Thymus (tissue), 11 donors: ENCODE measurements around the gene GABBR1. TPM values are rescaled to one million over a fixed set of nuclear protein-coding genes. Genes with fewer than 3 reads are reported as not detected.

Experiments used
- DNase-seq, 9 donors: peaks; one replicate each; pipeline ENCODE4 v3.0.0-alpha.2; 2013; ENCODE audit warnings: low spot score in 9 of 9, low read depth in 6 of 9, missing footprints in 1 of 9
- H3K27ac ChIP-seq, 2 donors: one replicate each; pipeline ENCODE4 v1.5.1; 2013; ENCODE audit warnings: control low read depth in 1 of 2, low read depth in 1 of 2, low read length in 1 of 2, mild to moderate bottlenecking in 1 of 2, moderate library complexity in 1 of 2
- H3K27me3 ChIP-seq, 2 donors: one replicate each; pipeline ENCODE4 v1.5.1; 2013; ENCODE audit warnings: low read length in 1 of 2; ENCODE audit not compliant: control insufficient read depth in 2 of 2, insufficient read depth in 1 of 2
- H3K36me3 ChIP-seq, 2 donors: one replicate each; pipeline ENCODE4 v1.5.1; 2013; ENCODE audit warnings: low read length in 1 of 2, mild to moderate bottlenecking in 1 of 2, moderate library complexity in 1 of 2; ENCODE audit not compliant: control insufficient read depth in 2 of 2, insufficient read depth in 2 of 2
- H3K4me1 ChIP-seq, 2 donors: one replicate each; pipeline ENCODE4 v1.5.1; 2013; ENCODE audit warnings: low read length in 2 of 2; ENCODE audit not compliant: control insufficient read depth in 2 of 2, insufficient read depth in 2 of 2
- H3K4me3 ChIP-seq, 2 donors: one replicate each; pipeline ENCODE4 v1.5.1; 2013; ENCODE audit warnings: low read length in 2 of 2, control low read depth in 1 of 2, mild to moderate bottlenecking in 1 of 2
- H3K9me3 ChIP-seq, 2 donors: one replicate each; pipeline ENCODE4 v1.5.1; 2013; ENCODE audit warnings: low read length in 1 of 2, mild to moderate bottlenecking in 1 of 2; ENCODE audit not compliant: control insufficient read depth in 2 of 2, insufficient read depth in 1 of 2
- WGBS: extraction: QIAGEN DNeasy Blood & Tissue Kit; methylation state at CpG from one replicate; pipeline ENCODE4 v1.1.7; 2013; 5-methylcytosine and 5-hydroxymethylcytosine counted together
- polyA plus RNA-seq: library from polyadenylated mRNA; stranded (reverse); fragments of 200-250 nt; gene quantifications from one replicate; pipeline ENCODE4 v1.2.3, GENCODE V29; 2013
- total RNA-seq: library from RNA; stranded (reverse); fragments of 120-200 nt; gene quantifications from one replicate; pipeline ENCODE4 v1.2.4, GENCODE V29; 2013
- donor health status: healthy.

The GABBR1 gene
- total and polyA plus RNA-seq, 2 donors, result 1.1 to 20.5 TPM

DNA sequence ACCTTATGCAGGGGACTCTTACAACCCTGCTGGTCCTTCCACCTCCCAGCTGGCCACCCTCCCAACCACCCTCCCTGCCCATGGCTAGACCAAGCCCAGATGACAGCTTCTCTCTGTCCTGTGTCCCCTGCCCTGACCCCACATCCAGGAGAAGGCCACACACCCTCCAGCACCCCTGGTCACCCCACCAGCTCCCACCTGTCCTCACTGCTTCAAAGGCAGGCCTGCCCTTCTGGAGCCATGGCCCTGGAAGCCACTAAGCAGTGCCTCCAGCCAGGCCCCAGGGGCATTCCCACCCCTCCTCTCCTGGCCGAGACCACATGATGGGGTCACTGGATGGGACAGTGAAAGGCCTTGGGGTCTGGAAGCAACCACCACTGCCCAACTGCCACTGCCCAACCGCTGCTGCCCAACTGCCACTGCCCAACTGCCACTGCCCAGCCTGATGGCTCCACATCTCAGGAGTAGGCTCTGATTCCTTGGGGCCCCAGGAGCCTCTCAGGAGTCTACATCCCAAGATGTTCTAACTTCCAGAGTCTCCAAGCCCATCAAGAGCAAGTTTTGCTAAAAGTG is 103.9 kb downstream of the GABBR1 start:
- Histone ChIP-seq H3K9me3 (no peaks in the 10 kb centered on the region), H3K27ac (no peak overlapping the region), H3K4me3 (no peak overlapping the region), H3K36me3 (no peaks in the 10 kb centered on the region), H3K4me1 (no peaks in the 10 kb centered on the region), H3K27me3 (no peaks in the 10 kb centered on the region)
- WGBS, result 97% methylated on average over 2 of the region's 2 CpGs
- DNase-seq, result no peak

DNA sequence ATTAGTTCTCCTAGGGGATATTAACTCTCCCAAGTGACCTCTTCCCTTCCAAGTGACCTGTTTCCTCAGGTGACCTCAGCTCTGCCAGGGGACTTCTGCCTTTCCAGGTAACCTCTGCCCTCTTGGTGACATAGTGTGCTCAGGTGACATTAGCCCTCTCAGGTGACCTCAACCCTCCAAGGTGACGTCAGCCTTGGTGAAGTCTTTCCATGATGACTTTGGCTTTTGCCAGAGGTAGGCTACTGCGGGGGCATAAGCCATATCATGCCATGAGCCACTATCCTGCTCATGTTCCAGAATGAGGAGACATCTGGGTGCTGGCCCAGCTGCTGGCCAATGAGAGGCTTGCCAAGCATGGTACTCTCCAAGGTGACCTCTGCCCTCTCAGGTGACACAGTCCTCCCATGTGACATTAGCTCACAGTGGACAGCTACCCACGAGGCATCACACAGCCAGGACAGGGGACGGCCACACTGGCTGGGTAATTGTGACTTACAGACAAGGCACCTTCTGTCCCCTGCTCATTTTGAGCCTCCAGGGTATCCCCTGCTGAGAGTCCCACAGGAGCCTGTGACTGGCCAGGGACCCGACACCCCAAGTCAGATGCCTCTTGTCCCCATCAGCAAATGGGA is 104.6 kb downstream of the GABBR1 start:
- WGBS, result 84% methylated on average over 5 of the region's 5 CpGs
- H3K4me1 ChIP-seq, result no peaks in the 10 kb centered on the region

GRCh38 chr6:29527564-29527963 is 105.4 kb downstream of the GABBR1 start:
- H3K9me3 ChIP-seq, result no peaks in the 10 kb centered on the region
- 87% methylated on average over 2 of the region's 2 CpGs for WGBS

More for the DNA sequence above, 104.6 kb downstream of the GABBR1 start:
- no peak overlapping the region for H3K4me3 ChIP-seq
- no peak overlapping the region for H3K27ac ChIP-seq
- H3K36me3 ChIP-seq, result no peaks in the 10 kb centered on the region
- DNase-seq, result no peak
- no peaks in the 10 kb centered on the region for H3K9me3 ChIP-seq
- no peaks in the 10 kb centered on the region for H3K27me3 ChIP-seq

GRCh38 chr6:29527126-29527525 is 105.9 kb downstream of the GABBR1 start:
- no peaks in the 10 kb centered on the region for H3K27me3 ChIP-seq
- no peaks in the 10 kb centered on the region for H3K36me3 ChIP-seq
- WGBS, result 80% methylated on average over 1 of the region's 1 CpG
- no peak overlapping the region for H3K4me3 ChIP-seq
- H3K27ac ChIP-seq, result no peak overlapping the region
- no peaks in the 10 kb centered on the region for H3K4me1 ChIP-seq
- H3K9me3 ChIP-seq, result no peaks in the 10 kb centered on the region
- no peak for DNase-seq

More at GRCh38 chr6:29527564-29527963, 105.4 kb downstream of the GABBR1 start:
- Histone ChIP-seq H3K27me3 (no peaks in the 10 kb centered on the region), H3K27ac (no peak overlapping the region), H3K4me3 (no peak overlapping the region), H3K4me1 (no peaks in the 10 kb centered on the region), H3K36me3 (no peaks in the 10 kb centered on the region)
- DNase-seq, result no peak

GRCh38 chr6:29525311-29525639 is 107.7 kb downstream of the GABBR1 start:
- no peaks in the 10 kb centered on the region for H3K27me3 ChIP-seq
- DNase-seq, result no peak
- H3K4me3 ChIP-seq, result no peak overlapping the region
- H3K36me3 ChIP-seq, result no peaks in the 10 kb centered on the region
- no peaks in the 10 kb centered on the region for H3K4me1 ChIP-seq
- H3K9me3 ChIP-seq, result no peaks in the 10 kb centered on the region
- H3K27ac ChIP-seq, result no peak overlapping the region
- 0% methylated on average over 1 of the region's 1 CpG for WGBS

GRCh38 chr6:29524444-29525310 is 108.3 kb downstream of the GABBR1 start:
- WGBS, result 34% methylated on average over 7 of the region's 7 CpGs

DNA sequence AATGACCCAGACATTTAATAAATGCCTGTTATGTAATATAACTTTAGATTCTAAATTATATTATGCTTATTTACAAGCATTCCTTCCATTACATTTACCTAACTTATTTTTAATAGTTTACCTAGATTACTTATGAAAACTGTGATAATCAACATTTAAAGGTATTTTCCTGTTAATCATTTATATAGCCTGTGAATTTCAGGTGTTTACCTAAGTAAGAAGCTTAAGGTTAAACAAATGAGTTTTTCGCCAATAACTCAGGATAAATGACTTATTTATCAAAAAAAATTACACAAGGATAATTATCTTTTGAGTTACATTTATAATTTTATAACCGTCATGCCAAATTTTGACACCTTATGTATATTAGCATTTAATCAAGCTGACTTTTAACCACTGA is 108.9 kb downstream of the GABBR1 start:
- no peak for DNase-seq
- Histone ChIP-seq H3K9me3 (no peaks in the 10 kb centered on the region), H3K36me3 (no peaks in the 10 kb centered on the region), H3K27me3 (no peaks in the 10 kb centered on the region), H3K27ac (no peak overlapping the region), H3K4me3 (no peak overlapping the region), H3K4me1 (no peaks in the 10 kb centered on the region)
- 69% methylated on average over 2 of the region's 2 CpGs for WGBS

More at GRCh38 chr6:29524444-29525310, 108.3 kb downstream of the GABBR1 start:
- Histone ChIP-seq H3K36me3 (no peaks in the 10 kb centered on the region), H3K27ac (no peak overlapping the region), H3K27me3 (no peaks in the 10 kb centered on the region), H3K9me3 (no peaks in the 10 kb centered on the region), H3K4me3 (no peak overlapping the region), H3K4me1 (no peaks in the 10 kb centered on the region)
- DNase-seq, result peak in 1 of 9 donors; percentile 2

DNA sequence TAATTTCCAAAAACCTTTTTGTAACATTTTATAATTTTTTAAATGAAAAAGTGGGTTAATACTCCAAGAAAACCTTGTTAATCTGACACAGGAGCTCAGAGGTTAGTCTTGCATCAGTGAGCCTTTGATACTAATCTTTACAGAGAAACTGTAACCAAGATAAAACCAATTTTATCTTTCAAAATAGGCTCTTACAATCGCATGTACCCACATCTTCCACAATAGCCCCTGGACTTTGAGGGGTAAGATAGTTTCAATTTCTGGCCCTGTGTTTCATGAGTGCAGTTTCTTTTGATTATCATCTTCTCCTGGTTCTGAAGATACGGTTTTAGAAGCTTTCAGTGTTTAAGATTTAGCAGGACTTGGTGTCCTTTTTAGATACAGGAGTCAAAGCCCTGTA is 110.8 kb downstream of the GABBR1 start:
- WGBS, result 73% methylated on average over 2 of the region's 2 CpGs
- Histone ChIP-seq H3K9me3 (no peaks in the 10 kb centered on the region), H3K27ac (no peak overlapping the region), H3K36me3 (no peaks in the 10 kb centered on the region), H3K27me3 (no peaks in the 10 kb centered on the region), H3K4me1 (no peaks in the 10 kb centered on the region), H3K4me3 (no peak overlapping the region)
- no peak for DNase-seq

GRCh38 chr6:29521006-29521680 is 111.8 kb downstream of the GABBR1 start:
- H3K27me3 ChIP-seq, result no peaks in the 10 kb centered on the region
- no peaks in the 10 kb centered on the region for H3K9me3 ChIP-seq
- WGBS, result 73% methylated on average over 8 of the region's 8 CpGs
- no peak overlapping the region for H3K4me3 ChIP-seq
- H3K27ac ChIP-seq, result no peak overlapping the region
- no peaks in the 10 kb centered on the region for H3K4me1 ChIP-seq
- no peaks in the 10 kb centered on the region for H3K36me3 ChIP-seq
- no peak for DNase-seq
